Measurements from ENCODE around the gene CASD1.

The CASD1 gene

GRCh38 chr7:94507462-94507861, 2.1 kb upstream of the CASD1 start:
- peaks cover 21% of the 10 kb centered on the region for H3K4me1 Mint-ChIP-seq (ENCODE audit: low read depth)
- H3K27me3 Mint-ChIP-seq (ENCODE audit: low read depth), result no peaks in the 10 kb centered on the region
- H3K36me3 Mint-ChIP-seq (ENCODE audit: low read depth), result no peaks in the 10 kb centered on the region
- no peaks in the 10 kb centered on the region for H3K9me3 Mint-ChIP-seq
- no peak overlapping the region for H3K27ac Mint-ChIP-seq
- no peak overlapping the region for H3K4me3 Mint-ChIP-seq

GRCh38 chr7:94507962-94508361, 1.6 kb upstream of the CASD1 start:
- Mint-ChIP-seq H3K9me3 (no peaks in the 10 kb centered on the region), H3K4me1 (ENCODE audit: low read depth) (peaks cover 25% of the 10 kb centered on the region), H3K4me3 (no peak overlapping the region), H3K27me3 (ENCODE audit: low read depth) (no peaks in the 10 kb centered on the region), H3K36me3 (ENCODE audit: low read depth) (peaks cover 1% of the 10 kb centered on the region), H3K27ac (peak overlapping the region; percentile 59)

DNA sequence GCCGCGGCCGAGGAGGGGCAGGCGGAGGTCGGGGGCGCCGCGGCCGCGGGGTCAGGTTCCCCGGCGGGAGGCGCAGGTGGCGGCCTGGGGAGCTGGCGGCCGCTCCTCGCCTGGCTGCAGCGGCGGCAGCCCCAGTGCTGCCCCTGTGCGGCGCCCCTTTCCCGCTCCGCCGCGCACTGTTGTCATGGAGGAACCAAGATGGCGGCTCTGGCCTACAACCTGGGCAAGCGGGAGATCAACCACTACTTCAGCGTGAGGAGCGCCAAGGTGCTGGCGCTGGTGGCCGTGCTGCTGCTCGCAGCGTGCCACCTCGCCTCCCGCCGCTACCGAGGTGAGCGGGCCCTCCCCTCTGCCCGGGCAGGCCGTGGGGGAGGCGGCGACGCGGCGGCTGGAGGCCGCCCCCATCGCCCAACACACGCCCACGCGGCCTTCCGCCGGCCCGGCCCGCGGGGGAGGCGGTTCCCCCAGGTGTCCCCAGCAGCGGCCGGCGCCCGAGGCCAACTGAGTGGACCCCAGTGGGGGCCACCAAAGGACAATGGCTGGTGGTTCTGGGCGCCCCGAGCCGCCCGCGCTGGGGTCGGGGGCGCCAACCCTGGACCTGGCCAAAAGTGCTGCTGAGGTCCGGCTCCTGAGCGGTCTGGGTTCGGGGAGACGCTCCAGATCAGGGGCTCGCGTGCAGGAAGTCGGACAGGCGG, 425 bp downstream of the CASD1 start:
- H3K27ac Mint-ChIP-seq, result peak overlapping the region; percentile 86
- peaks cover 34% of the 10 kb centered on the region for H3K4me1 Mint-ChIP-seq (ENCODE audit: low read depth)
- H3K36me3 Mint-ChIP-seq (ENCODE audit: low read depth), result peaks cover 6% of the 10 kb centered on the region
- no peaks in the 10 kb centered on the region for H3K27me3 Mint-ChIP-seq (ENCODE audit: low read depth)
- H3K4me3 Mint-ChIP-seq, result peak overlapping the region; percentile 76
- H3K9me3 Mint-ChIP-seq, result no peaks in the 10 kb centered on the region

DNA sequence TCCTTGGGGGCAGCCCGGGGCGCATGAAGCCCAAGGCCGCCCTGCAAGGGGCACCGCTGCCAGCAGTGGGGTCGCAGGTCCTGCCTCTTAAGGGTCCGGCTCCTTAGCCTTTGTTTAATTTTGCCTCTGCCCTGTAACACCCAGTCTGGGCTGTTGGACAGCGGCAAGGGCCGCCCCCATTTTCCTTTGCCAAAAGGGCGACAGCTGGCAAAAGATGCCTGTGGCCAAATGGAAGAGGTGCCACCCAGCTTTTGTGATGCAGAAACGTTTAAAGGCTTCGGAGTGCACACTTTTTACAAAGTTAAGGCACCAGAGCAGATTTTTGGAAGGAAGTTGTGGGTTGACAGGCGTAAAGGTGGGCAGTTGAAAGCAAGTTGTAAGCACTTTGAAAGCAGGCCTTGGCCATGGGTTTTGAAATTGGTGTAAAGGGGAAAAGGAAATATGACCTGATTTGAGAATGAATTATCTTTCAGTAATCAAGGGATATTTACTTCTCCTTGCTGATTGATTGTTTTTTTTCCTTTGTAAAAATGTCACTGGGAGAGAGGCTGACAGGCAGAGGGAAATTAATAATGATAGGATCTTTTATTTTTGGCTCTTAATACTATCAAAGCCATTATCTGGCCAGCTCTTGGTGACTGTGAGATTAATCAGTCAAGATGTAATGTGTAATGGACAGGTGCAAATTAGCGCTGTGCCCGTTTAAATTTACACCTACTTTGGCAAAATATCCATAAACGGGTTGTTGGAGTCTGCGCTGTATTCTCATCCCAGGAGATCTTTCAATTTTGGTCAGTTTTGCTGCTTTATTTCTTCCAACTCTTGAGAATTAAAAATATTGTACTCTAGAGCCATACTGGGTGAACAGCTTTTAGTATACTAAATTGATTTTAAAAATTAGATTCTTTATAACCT, 1.2 kb downstream of the CASD1 start:
- Mint-ChIP-seq H3K4me3 (peak overlapping the region; percentile 76), H3K27ac (peak overlapping the region; percentile 75), H3K9me3 (no peaks in the 10 kb centered on the region), H3K27me3 (ENCODE audit: low read depth) (no peaks in the 10 kb centered on the region), H3K36me3 (ENCODE audit: low read depth) (peaks cover 6% of the 10 kb centered on the region), H3K4me1 (ENCODE audit: low read depth) (peaks cover 36% of the 10 kb centered on the region)

GRCh38 chr7:94511718-94512117, 2.1 kb downstream of the CASD1 start:
- H3K27me3 Mint-ChIP-seq (ENCODE audit: low read depth), result no peaks in the 10 kb centered on the region
- H3K4me1 Mint-ChIP-seq (ENCODE audit: low read depth), result peaks cover 37% of the 10 kb centered on the region
- H3K27ac Mint-ChIP-seq, result no peak overlapping the region
- peaks cover 6% of the 10 kb centered on the region for H3K36me3 Mint-ChIP-seq (ENCODE audit: low read depth)
- no peak overlapping the region for H3K4me3 Mint-ChIP-seq
- H3K9me3 Mint-ChIP-seq, result no peaks in the 10 kb centered on the region

GRCh38 chr7:94512735-94513564, 3.3 kb downstream of the CASD1 start:
- Mint-ChIP-seq H3K4me3 (no peak overlapping the region), H3K27ac (no peak overlapping the region), H3K4me1 (ENCODE audit: low read depth) (peaks cover 37% of the 10 kb centered on the region)

GRCh38 chr7:94513565-94513860, 3.9 kb downstream of the CASD1 start:
- Mint-ChIP-seq H3K27me3 (ENCODE audit: low read depth) (no peaks in the 10 kb centered on the region), H3K9me3 (no peaks in the 10 kb centered on the region), H3K27ac (no peak overlapping the region), H3K4me1 (ENCODE audit: low read depth) (peaks cover 34% of the 10 kb centered on the region), H3K4me3 (no peak overlapping the region), H3K36me3 (ENCODE audit: low read depth) (peaks cover 10% of the 10 kb centered on the region)

More at GRCh38 chr7:94512735-94513564, 3.3 kb downstream of the CASD1 start:
- peaks cover 10% of the 10 kb centered on the region for H3K36me3 Mint-ChIP-seq (ENCODE audit: low read depth)
- no peaks in the 10 kb centered on the region for H3K27me3 Mint-ChIP-seq (ENCODE audit: low read depth)
- no peaks in the 10 kb centered on the region for H3K9me3 Mint-ChIP-seq

GRCh38 chr7:94514140-94514889, 4.7 kb downstream of the CASD1 start:
- H3K36me3 Mint-ChIP-seq (ENCODE audit: low read depth), result peaks cover 12% of the 10 kb centered on the region
- no peaks in the 10 kb centered on the region for H3K9me3 Mint-ChIP-seq
- no peak overlapping the region for H3K4me3 Mint-ChIP-seq
- H3K27me3 Mint-ChIP-seq (ENCODE audit: low read depth), result no peaks in the 10 kb centered on the region
- peaks cover 34% of the 10 kb centered on the region for H3K4me1 Mint-ChIP-seq (ENCODE audit: low read depth)
- no peak overlapping the region for H3K27ac Mint-ChIP-seq

DNA sequence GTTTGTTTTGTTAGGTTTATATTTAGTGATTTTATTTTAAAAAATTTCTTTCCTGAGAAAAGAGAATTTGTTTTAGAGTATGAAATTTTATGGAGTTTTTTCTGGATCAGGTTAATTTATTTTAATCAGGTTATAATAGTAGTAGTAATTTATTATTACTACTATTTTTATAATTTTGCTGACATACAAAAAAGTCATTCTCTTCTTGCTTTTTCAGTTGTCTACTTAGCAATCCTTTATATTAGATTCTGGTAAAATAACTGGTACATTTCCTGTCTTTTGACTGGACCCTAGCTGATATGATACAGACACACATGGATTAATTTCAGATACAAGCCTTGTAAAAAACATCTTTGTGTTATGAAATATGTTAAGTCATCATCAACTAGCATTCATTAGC, 5.3 kb downstream of the CASD1 start:
- Mint-ChIP-seq H3K4me1 (ENCODE audit: low read depth) (peaks cover 34% of the 10 kb centered on the region), H3K27me3 (ENCODE audit: low read depth) (no peaks in the 10 kb centered on the region), H3K36me3 (ENCODE audit: low read depth) (peaks cover 12% of the 10 kb centered on the region), H3K27ac (no peak overlapping the region), H3K9me3 (no peaks in the 10 kb centered on the region), H3K4me3 (no peak overlapping the region)

DNA sequence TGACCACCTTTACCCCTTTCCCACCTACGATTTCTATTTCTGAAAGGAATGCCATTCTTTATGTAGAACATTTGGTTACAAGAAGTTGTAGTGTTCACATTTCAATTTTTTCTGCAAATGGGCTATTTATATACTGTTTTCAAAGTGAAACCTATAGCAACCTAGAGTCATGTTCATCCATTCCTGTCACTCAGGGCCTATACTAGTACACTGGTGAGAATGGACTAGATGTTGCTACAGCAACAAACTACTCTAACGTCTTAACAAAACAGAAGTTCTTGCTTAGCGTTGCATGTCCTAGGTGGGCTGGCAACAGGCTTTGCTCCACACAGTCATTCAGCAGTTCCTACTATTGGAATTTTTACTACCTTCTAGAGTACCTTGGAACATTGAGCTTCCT, 16.3 kb downstream of the CASD1 start:
- H3K4me3 Mint-ChIP-seq, result no peak overlapping the region
- no peaks in the 10 kb centered on the region for H3K27me3 Mint-ChIP-seq (ENCODE audit: low read depth)
- H3K4me1 Mint-ChIP-seq (ENCODE audit: low read depth), result peaks cover 2% of the 10 kb centered on the region
- peaks cover 9% of the 10 kb centered on the region for H3K36me3 Mint-ChIP-seq (ENCODE audit: low read depth)
- H3K9me3 Mint-ChIP-seq, result no peaks in the 10 kb centered on the region
- no peak overlapping the region for H3K27ac Mint-ChIP-seq

DNA sequence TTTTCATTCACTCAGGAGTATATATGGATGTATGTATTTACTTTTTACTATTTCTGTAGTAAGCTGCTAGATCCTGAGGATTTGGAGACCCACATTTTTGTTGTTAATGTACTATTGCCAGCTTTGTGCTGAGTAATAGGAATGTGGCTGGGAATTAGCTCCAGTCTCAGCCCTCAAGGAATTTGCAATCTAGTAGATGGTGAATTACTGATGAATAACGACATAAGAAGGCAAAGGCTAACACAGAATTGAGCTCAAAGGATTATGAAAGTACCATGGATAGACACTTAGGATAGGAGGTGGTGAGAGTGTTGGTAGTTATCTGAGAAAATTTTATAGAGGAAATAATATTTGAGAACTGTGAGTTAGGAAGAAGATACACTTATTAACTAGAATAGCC, 19.9 kb downstream of the CASD1 start:
- Mint-ChIP-seq H3K27ac (no peak overlapping the region), H3K27me3 (ENCODE audit: low read depth) (no peaks in the 10 kb centered on the region), H3K4me1 (ENCODE audit: low read depth) (peaks cover 2% of the 10 kb centered on the region), H3K9me3 (no peaks in the 10 kb centered on the region), H3K4me3 (no peak overlapping the region), H3K36me3 (ENCODE audit: low read depth) (peaks cover 9% of the 10 kb centered on the region)

DNA sequence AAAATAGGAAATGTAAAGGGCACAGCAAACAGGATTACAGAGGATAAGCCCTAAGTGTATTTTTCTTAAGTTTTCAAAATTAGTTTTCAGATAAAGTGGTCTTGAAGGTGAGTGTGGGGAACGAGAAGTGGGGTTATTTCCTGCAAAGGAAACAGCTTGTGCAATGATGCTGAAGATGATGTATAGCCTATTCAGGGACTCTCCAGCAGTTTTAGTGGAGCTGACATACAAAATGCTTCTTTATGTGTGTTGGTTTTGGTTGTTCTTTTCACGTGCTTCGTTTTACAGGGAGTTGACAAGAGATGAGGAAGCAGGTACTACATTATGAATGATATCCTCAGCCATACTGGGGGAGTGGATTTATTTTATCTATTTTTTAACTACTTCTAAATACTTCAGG, 20.5 kb downstream of the CASD1 start:
- H3K4me1 Mint-ChIP-seq (ENCODE audit: low read depth), result no peaks in the 10 kb centered on the region
- no peak overlapping the region for H3K4me3 Mint-ChIP-seq
- no peaks in the 10 kb centered on the region for H3K9me3 Mint-ChIP-seq
- H3K27ac Mint-ChIP-seq, result no peak overlapping the region
- H3K27me3 Mint-ChIP-seq (ENCODE audit: low read depth), result no peaks in the 10 kb centered on the region
- H3K36me3 Mint-ChIP-seq (ENCODE audit: low read depth), result peaks cover 10% of the 10 kb centered on the region

GRCh38 chr7:94532676-94533075, 23.1 kb downstream of the CASD1 start:
- H3K4me1 Mint-ChIP-seq (ENCODE audit: low read depth), result no peaks in the 10 kb centered on the region
- peaks cover 9% of the 10 kb centered on the region for H3K36me3 Mint-ChIP-seq (ENCODE audit: low read depth)
- H3K9me3 Mint-ChIP-seq, result no peaks in the 10 kb centered on the region
- H3K27me3 Mint-ChIP-seq (ENCODE audit: low read depth), result no peaks in the 10 kb centered on the region
- no peak overlapping the region for H3K4me3 Mint-ChIP-seq
- H3K27ac Mint-ChIP-seq, result no peak overlapping the region

DNA sequence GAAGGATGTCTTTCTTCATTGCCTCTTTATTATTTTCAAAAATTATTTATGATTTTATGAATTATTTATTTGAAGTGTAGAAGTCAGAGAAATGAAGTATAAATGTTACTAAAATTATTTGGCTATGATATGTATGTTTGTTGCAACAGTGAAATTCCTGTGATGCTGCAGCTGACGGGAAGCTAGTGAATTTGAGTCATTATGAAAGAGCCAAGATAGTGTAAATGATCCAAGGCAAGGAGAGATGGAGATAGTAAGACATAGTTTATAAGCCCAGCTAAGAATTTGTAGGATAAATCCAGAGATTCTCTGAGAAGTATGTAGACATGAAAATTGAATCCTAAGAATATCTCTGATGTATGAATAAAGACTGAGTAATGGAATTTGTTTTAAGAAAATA, 30.8 kb downstream of the CASD1 start:
- Mint-ChIP-seq H3K27me3 (ENCODE audit: low read depth) (no peaks in the 10 kb centered on the region), H3K9me3 (no peaks in the 10 kb centered on the region), H3K36me3 (ENCODE audit: low read depth) (peaks cover under 1% of the 10 kb centered on the region), H3K4me1 (ENCODE audit: low read depth) (no peaks in the 10 kb centered on the region), H3K4me3 (no peak overlapping the region), H3K27ac (no peak overlapping the region)

Data from T-helper 1 cell treated with Interleukin-12 subunit alpha and Interleukin-12 subunit beta and Interleukin-4 antibody, amounts not matched to agents 30 μg/mL and 1 μg/mL, for 36 hours (primary cell).